GM18868 (cell line): ENCODE data around the gene AAGAB.

Source experiments
- ATAC-seq: cut with Tn5 transposase; IDR thresholded peaks from one replicate; pipeline ENCODE4 v1.9.1; 2021; ENCODE audit warnings: mild to moderate bottlenecking, moderate library complexity; ENCODE audit not compliant: unreplicated experiment

The AAGAB gene

DNA sequence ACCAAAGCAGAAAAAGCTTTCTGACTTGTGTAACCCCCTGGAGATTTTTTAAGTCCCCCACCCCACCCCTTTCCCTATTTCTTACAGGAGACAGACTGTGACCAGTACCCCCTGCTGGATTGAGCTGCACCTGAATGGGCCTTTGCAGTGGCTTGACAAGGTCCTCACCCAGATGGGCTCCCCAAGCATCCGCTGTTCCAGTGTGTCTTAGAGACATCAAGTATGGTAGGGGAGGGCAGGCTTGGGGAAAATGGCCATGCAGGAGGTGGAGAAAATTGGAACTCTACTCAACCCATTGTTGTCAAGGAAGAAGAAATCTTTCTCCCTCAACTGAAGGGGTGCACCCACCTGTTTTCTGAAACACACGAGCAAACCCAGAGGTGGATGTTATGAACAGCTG, 64.1 kb downstream of the AAGAB start:
- ATAC-seq, result no peak

DNA sequence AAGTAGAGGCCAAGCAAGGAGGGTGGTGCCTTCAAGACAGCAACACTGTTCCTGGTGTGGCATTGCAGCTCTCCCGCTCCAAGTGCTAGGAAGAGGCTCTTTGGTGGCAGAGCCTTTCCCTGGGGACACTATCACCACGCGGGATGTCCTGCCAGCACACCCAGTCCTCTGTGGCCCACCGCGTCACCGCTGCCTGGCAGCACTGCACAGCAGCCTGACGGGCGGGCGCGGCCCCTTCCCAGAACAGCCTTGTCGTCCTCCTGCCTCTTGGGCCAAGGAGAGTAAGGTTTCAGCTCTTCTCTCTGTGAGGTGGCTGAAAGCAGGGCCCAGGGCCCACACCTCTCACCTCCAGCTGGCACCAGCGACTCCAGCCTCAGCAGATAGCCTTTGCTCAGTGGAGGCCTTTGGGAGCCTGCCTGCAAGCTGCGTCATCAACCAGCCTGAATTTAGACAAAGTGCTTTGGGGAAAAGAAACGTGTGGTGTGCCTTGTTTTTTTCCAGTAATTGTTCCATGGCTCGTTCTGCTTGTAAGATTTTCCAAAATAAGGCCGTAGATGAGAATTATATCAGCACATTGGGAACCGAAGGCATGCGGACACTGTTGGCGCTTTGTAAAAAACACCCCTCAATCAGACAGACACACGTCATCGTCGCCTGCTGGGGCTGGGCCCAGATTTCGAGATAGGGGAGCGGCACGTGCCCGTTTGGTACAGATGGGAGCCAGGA, 65.0 kb downstream of the AAGAB start:
- ATAC-seq, result no peak

DNA sequence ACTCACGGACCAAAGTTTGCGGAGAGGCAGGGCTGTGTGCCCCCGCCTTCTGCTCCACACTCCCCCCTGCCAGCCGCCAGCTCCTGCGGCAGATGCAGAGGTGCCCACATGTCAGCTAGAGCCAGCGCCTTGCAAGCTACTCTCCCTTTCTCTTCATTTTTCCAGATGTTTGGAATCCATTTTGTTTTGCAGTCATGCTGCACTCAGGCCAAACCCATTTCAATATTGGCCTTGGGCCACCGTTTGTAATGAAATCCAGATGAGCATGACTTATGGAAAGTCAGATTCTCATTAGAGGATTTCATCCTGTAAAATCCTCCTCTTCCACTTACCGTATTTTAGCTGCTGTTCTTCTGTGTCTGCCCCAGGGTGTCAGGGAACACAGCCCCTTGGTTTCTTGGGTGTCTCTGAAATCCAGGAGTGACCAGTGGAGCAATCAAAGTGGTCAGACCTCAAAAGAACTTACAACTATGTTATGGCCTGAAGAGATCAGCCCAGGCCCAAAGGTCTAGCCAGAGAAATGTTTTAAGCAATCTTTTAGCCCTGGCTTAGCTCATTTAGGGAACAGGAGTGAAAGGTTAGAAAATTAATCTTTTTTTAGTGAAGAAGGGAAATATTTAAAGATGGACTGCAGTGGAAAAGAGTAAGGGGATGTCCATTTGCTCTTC, 65.8 kb downstream of the AAGAB start:
- no peak for ATAC-seq

DNA sequence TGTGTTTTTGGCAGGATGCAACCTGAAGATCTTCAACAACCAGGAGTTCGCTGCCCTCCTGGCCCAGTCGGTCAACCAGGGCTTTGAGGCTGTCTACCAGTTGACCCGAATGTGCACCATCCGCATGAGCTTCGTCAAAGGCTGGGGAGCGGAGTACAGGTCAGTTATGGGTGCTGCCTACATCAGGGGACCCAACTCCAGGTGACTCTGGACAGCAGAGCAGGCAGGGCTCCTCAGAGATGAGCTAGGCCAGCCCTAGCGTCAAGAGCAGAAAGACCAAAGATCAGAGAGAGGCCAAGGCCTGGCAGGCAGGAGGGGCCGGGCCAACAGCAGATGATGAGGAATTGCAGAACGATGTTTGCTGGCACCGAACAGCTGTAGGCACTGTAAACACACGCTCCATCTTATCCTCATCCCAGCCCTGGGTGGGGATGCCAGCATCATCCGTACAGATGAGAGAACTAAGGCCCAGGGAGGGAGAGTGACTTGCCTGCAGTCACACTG, 67.1 kb downstream of the AAGAB start:
- ATAC-seq, result no peak

DNA sequence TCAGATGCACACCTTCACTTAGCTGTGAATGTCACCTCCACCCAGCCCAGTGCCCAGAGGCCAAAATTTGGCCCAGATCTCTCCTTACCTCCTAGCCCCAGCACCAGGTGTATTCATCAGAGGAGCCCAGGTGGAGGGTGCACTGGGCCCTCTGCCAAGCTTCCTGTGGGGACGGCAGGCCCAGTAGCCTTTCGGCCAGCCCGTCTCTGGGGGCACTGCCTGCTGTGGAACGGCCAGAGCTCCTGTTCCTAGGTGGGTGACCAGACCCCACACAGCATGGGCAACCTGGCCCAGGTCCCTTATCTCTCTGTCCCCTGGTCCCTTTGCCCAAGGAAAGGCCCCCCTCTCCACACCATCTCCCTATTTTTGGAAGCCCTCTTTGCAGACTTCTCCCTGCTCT, 67.8 kb downstream of the AAGAB start:
- no peak for ATAC-seq

DNA sequence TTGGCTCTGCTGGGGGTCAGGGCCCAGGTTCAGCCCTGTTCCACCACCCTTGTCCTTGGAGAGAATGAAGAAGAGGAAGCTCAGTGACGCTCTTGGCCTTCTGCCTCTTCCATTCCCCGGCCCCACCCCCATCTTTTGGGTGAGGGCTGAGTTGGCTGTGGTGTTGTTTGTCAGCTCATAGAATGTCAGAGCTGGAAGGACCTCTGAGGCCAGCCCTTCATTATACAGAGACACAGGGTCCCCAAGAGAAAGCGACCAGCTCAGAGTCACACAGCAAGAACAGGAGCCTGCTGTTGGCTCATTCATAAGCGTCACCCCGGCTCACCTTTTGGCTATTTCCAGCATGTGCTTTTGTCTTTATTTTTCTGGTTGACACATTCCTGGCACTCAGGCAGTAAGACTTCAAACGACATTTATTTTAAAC, 68.2 kb downstream of the AAGAB start:
- ATAC-seq, result no peak

DNA sequence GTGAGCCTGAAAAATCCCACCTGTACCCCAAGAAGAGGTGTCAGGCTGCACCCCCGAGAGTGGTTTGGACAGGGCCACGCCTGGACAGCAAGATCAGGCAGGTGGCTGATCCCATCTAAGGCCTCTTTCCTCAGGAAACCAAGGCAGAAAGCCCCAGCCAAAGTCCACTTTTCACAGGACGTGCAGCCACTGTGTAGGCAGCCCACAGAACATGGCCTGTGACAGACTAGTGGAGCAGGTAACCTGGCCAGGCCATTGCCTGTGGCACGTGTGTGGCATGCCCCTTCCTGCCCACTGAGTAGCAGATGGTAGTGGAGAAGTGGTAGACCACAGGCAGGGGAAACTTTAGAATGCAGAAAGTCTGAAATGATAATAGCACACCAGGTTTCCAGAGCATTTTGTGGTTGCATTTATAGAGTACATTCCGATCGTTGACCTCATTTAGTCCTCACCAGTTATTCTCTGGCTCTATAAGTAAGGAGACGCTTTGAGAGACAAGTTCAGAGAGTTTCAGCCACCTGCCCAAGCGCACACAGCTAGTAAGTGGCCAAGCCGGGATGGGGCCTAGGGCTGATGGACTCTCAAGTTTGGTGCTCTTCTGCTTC, 68.7 kb downstream of the AAGAB start:
- no peak for ATAC-seq

DNA sequence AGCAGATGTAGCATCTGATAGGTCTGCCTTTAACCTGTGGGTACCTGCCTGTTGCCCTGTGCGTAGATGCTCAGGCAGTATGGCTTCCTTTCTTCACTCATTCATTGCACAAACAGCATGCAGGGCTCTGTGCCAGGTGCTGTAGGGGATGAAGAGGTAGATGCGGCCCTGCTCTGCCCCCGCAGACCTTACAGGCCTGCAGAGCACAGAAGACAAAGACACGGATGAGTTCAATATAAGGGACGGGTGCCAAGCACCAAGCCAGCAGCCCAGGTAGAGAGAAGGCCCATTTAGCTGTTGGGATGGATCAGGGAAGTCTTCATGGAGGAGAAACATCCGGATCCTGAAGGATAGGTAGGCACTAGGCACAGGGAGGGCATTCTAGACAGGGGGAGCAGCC, 69.4 kb downstream of the AAGAB start:
- ATAC-seq, result no peak

DNA sequence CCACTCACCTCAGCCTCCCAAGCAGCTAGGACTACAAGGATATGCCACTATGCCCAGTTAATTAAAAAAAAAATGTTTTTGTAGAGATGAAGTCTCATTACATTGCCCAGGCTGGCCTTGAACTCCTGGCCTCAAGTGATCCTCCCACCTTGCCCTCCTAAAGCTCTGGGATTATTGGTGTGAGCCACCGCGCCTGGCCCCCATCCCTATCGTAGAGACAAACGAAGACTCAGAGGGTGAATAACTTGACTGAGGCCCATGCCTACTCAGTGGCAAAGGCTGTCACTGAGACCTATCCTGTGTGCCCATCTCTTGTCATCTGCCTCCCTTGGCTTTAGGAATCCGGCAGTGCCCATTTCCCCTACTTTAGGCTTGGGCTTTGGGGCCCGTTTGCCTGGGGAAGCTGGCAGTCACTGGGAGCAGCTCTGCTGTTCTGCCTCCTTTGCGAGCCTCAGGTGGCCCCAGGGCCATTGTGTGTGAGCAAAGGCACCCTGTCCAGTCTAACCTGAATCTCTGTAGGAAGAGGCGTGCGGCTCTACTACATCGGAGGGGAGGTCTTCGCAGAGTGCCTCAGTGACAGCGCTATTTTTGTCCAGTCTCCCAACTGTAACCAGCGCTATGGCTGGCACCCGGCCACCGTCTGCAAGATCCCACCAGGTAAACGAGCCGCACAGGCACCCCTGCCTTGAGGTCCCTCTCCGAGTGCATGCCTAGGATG, 70.1 kb downstream of the AAGAB start:
- no peak for ATAC-seq

DNA sequence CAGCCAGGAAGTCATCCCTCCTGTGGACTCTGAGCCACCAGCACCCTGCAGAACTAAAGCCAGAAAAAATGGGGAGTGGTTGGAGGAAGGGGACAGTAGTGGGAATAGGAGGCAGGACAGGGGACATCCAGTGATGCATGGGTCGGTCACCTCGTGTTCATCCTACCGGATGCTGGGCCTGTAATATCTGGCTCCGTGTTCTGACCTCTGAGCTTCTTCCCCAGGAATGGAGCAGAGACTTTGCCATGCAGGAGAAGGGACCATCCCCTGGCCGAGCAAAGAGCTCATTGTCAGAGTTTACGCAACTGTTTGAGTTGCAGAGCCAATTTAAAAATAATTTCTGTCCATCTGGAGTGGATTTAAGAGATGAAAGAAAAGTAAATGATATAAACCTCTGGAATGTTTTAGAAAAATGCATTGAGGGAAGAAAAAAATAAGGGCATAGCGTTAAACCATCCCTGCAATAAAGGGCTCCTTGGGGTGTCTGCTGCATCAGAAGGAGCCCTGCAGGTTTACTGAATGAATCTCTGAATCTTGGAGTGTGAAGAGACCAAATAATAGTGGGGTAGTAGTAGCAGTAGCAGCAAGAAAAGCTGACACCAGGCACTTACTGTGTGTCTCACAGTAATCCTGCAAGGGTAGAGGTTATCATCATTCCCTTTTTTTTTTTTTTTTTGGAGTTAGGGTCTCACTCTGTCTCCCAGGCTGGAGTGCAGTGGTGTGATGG, 70.9 kb downstream of the AAGAB start:
- no peak for ATAC-seq

DNA sequence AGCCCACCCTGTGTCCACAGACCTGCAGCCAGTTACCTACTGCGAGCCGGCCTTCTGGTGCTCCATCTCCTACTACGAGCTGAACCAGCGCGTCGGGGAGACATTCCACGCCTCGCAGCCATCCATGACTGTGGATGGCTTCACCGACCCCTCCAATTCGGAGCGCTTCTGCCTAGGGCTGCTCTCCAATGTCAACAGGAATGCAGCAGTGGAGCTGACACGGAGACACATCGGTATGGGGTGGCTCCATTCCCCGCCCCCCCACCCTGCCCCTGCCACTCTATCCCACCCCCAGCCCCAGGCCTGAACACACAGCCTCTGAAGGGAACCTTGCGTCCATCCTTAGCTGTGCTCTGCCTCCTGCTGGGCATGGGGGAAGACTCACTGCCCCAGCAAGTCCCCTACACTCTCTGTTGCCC, 73.2 kb downstream of the AAGAB start:
- no peak for ATAC-seq

DNA sequence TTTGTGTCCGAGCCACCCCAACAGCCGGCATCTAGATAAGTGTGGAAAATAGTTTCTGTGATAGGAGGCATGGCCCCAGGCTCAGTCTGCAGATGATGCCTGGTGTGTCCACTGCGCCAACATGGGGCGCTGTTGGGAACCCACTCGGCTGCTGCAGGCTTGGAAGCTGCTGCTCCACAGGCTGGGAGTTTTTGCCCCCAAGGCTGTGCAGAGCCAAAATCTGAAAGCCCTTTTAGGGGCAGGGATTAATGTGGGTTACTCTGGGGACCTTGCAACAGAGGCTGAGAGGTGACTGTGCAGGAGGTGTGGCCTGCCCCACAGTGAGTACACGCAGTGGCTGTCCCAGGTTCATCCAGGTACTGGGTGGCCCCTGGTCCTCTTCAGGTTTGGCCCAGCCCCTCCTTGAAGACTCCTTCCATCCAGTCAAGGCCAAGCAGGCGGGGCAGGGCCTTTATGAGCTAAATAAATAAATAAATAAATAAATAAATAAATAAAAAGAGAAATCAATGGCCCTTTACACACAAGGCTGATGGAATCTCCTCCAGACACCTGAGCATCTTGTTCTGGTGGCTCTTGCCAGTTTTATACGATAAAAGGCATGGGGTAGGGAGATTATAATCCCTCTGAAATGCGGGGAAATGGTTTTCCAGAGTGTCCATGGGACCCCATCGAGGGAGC, 73.8 kb downstream of the AAGAB start:
- no peak for ATAC-seq

DNA sequence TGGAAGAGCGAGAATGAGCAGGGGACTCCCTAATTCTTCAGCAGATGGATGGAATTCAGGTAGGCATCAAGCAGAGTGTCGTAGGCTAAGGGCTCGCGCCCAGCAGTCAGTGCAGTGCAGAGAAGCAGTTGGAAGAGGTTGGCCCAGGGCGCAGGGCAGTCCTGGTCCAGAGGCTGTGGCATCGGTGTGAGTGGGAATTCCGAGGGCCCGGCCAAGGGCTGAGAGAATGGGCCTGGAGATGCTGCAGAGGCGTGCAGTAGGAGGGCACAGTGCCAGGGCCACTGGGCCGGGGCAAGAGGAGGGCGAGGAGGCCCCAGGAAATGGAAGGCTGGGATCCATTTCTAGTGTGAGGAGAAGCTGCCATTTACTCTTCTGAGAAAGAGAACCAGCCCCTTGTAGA, 74.4 kb downstream of the AAGAB start:
- no peak for ATAC-seq

DNA sequence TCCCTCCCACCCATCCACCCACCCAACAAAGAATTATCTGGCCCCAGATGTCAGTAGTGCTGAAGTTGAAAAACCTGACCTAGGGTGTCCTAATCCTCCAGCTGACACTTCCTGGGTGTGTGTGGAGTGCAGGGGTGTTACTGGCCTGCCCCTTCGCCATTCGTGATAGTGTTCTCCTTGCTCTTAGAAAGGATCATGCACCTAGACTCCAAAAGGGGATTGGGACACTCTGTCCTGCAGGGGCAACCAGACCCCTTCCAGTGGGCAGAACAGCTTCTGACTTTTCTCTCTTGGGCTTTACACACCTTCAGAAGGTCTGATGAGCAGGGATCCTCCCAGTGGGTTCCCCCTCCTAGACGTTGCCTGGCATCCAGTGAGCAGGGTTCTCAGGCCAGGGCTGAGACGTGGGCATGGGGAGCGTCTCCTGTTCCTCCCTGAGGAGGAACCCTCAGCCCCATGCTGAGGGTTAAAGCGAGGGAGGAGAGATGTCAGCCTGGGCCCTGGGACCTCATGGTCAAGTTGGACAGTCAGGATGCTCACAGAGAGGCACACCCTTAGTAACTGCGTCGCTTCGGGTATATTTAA, 75.0 kb downstream of the AAGAB start:
- ATAC-seq, result no peak

DNA sequence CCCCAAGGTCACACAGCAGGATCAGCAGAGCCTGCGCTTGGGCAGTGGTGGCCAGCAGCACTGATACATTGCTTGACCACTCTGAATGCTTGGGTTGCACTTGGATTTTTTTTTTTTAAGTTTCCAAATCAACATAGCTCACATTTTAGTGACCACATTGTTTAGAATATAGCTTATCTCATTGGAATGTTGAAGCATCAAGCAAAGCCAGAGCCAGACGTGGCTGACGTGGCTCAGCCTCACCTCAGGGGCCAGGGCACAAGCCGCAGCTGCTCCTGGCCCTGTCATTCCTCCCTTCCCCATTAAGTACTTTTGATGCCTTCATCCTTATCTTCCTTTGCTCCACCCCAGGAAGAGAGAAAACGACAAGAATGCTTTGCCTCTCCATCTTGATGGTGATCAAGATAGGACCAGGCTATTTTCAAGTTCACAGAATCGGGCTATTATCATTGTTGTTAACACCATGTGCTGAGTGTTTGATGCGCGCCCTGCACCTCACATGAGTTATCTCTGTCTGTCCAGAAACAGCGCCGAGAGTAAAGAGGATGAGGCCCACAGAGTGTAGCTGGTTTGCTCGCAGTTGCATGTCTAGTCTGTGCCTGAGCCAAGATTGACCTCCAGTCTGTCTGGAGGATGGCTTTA, 75.8 kb downstream of the AAGAB start:
- no peak for ATAC-seq

DNA sequence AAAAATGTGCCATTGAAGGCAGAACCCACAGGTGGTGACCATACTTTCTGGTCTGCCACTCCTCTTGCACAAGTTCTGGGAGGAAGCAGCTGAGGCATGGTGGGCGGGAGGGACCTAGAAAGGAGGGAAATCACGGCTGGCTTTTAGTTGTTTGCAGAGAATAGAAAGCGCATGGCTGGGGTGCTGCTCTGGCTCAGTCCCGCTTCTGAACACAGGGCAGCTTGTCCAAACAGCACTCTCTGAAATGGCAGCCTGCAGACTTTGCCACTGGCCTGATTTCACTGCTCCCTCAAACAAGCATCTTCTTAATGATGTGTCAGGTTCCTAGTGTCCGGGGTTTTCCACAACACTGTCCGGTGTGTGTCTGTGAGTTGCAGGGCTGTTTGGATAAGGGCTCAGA, 76.7 kb downstream of the AAGAB start:
- ATAC-seq, result no peak

DNA sequence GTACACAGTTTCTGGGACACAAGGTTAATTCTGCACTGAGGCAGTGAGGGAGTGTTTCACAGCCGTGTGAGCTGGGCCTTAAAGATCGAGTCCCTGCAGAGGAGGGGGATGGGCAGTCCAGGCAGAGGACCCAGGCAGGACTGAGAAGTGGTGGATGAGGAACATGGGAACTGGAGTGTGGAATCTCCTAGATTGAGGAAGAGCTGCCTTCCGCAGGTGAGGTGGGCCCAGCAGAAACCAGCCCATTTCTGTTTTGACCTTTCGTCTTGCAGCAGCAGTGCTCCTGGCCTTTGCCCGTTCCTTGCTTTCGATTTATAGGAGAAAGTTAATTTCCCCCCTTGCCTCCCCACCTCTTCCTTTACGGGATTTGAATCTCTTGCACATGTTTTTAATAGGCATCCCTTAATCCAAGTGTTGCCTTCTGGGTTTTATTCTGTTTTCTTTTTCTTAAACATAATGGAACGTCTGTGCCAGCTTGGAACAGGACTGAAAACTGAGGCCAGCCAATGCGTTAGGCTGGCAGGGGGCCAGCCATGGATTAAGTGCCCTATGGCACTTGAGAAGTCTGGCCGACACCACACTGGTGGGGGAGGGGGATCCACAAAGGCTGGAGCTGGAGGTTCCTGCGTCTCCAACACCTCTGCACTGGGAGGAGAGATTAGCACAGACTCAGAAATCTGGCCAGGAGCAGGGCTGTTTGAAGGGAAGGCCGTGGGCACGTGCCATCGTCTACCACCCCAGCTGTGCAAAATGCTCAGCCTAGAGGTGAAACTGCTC, 78.1 kb downstream of the AAGAB start:
- ATAC-seq, result no peak

DNA sequence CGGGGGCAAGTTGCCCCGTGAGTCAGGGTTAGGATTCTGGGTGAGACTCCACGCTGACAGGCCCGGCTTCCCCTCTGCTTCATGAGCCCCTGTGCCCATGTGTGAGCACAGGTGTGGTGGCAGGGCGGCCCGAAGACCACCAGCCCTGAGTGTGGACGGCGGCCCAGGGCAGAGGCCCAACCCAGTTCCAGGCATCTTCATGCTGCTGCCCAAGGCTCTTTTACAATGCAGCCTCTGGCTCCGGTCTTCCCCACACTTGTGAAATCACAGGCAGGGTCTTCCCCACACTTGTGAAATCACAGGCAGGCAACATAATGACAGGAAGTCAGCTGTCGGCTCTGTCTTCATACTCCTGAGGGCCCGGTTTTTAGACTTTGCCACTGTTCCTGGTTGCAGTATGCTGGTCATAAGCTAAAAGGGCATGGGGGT, 78.8 kb downstream of the AAGAB start:
- ATAC-seq, result peak; percentile 57
